ENCODE results near the gene ZNF783. TPM values are rescaled to one million over a fixed set of nuclear protein-coding genes. Genes with fewer than 3 reads are reported as not detected.

Gene ZNF783
- total RNA-seq, 1 experiment from 2014 or later: 9.9 TPM

- Mint-ChIP-seq H3K27ac (no peak overlapping the region), H3K4me3 (no peak overlapping the region), H3K27me3 (ENCODE audit: low read depth) (peaks cover 5% of the 10 kb centered on the region), H3K36me3 (peaks cover 18% of the 10 kb centered on the region), H3K4me1 (peaks cover 22% of the 10 kb centered on the region), H3K9me3 (peaks cover 33% of the 10 kb centered on the region)
- DNase-seq (ENCODE audit: low spot score): no peak
- ChIA-PET POLR2A (no interaction called here), CTCF (no interaction called here)
- TF ChIP-seq MYBL2 (CRISPR knock-in tag; IDR thresholded peaks at IDR 0.05): no peak
- no peak for TF ChIP-seq ETV6 (CRISPR knock-in tag; IDR thresholded peaks at IDR 0.05)
- no peak for ATAC-seq
These were observed 63.3 kb downstream of the ZNF783 start for GRCh38 chr7:149325248-149325647.

- H3K4me1 Mint-ChIP-seq: 0 out of 2 replicates have a peak, but pooled peaks cover 3% of the 10 kb centered on the region
- ChIA-PET CTCF (interaction anchor here (1.1 to 2.3 kb wide), 2 partner anchors 12 to 19 kb away, joined by 3 to 9 read pairs; no protein-coding TSS in a partner anchor), POLR2A (no interaction called here)
- peaks cover 26% of the 10 kb centered on the region for H3K36me3 Mint-ChIP-seq
- H3K4me3 Mint-ChIP-seq: no peak overlapping the region
- DNase-seq (ENCODE audit: low spot score): no peak
- TF ChIP-seq NFYB (CRISPR knock-in tag; conservative IDR thresholded peaks at IDR 0.05; ENCODE audit: low read depth) (no peak), GABPB1 (CRISPR knock-in tag; IDR thresholded peaks at IDR 0.05) (no peak), MLX (CRISPR knock-in tag; IDR thresholded peaks at IDR 0.05) (no peak), SMAD4 (CRISPR knock-in tag; IDR thresholded peaks at IDR 0.05) (no peak), GTF2I (CRISPR knock-in tag; conservative IDR thresholded peaks at IDR 0.05) (no peak), MYBL2 (CRISPR knock-in tag; IDR thresholded peaks at IDR 0.05) (no peak), TCF7 (CRISPR knock-in tag; IDR thresholded peaks at IDR 0.05; ENCODE audit: low read depth) (no peak), ZBTB43 (CRISPR knock-in tag; IDR thresholded peaks at IDR 0.05) (no peak), TEAD4 (CRISPR knock-in tag; IDR thresholded peaks at IDR 0.05) (no peak), STAT6 (CRISPR knock-in tag; conservative IDR thresholded peaks at IDR 0.05; ENCODE audit: low read depth) (no peak), RELA (CRISPR knock-in tag; IDR thresholded peaks at IDR 0.05; ENCODE audit: borderline replicate concordance) (no peak), NR3C1 (CRISPR knock-in tag; conservative IDR thresholded peaks at IDR 0.05; ENCODE audit: low read depth) (no peak)
- peaks cover 12% of the 10 kb centered on the region for H3K27me3 Mint-ChIP-seq (ENCODE audit: low read depth)
- H3K27ac Mint-ChIP-seq: no peak overlapping the region
- H3K9me3 Mint-ChIP-seq: peaks cover 48% of the 10 kb centered on the region
- ATAC-seq: no peak
These were observed 67.3 kb downstream of the ZNF783 start for GRCh38 chr7:149329265-149329664.

GRCh38 chr7:149329766-149330334 is 67.9 kb downstream of the ZNF783 start:
- no peak for DNase-seq (ENCODE audit: low spot score)
- no peak overlapping the region for H3K4me3 Mint-ChIP-seq
- CTCF ChIA-PET: interaction anchor here (1.1 to 2.3 kb wide), 2 partner anchors 12 to 20 kb away, joined by 3 to 9 read pairs; no protein-coding TSS in a partner anchor
- H3K27ac Mint-ChIP-seq: no peak overlapping the region
- peaks cover 24% of the 10 kb centered on the region for H3K36me3 Mint-ChIP-seq
- H3K4me1 Mint-ChIP-seq: 0 out of 2 replicates have a peak, but pooled peaks cover 3% of the 10 kb centered on the region
- no peak for ATAC-seq
- H3K27me3 Mint-ChIP-seq (ENCODE audit: low read depth): peaks cover 15% of the 10 kb centered on the region
- POLR2A ChIA-PET: no interaction called here
- H3K9me3 Mint-ChIP-seq: peaks cover 49% of the 10 kb centered on the region
- TF ChIP-seq IRF1 (CRISPR knock-in tag; IDR thresholded peaks at IDR 0.05) (no peak), ATF1 (CRISPR knock-in tag; IDR thresholded peaks at IDR 0.05) (no peak), NR2C2 (CRISPR knock-in tag; IDR thresholded peaks at IDR 0.05) (no peak), ZNF396 (CRISPR knock-in tag; IDR thresholded peaks at IDR 0.05; ENCODE audit: borderline replicate concordance) (no peak), MLX (CRISPR knock-in tag; IDR thresholded peaks at IDR 0.05) (no peak), EMX1 (CRISPR knock-in tag; IDR thresholded peaks at IDR 0.05) (no peak), ZSCAN18 (CRISPR knock-in tag; IDR thresholded peaks at IDR 0.05) (no peak), GRHL2 (CRISPR knock-in tag; IDR thresholded peaks at IDR 0.05; ENCODE audit: insufficient replicate concordance, severe bottlenecking) (no peak), ATF2 (CRISPR knock-in tag; IDR thresholded peaks at IDR 0.05; ENCODE audit: borderline replicate concordance, low read depth) (no peak), TEAD4 (CRISPR knock-in tag; IDR thresholded peaks at IDR 0.05) (no peak), MXD4 (CRISPR knock-in tag; IDR thresholded peaks at IDR 0.05; ENCODE audit: borderline replicate concordance) (no peak)
